AG04450 (cell line): ENCODE data around the gene NFIB. TPM values are rescaled to one million over a fixed set of nuclear protein-coding genes. Genes with fewer than 3 reads are reported as not detected.

ENCODE experiments used
- CTCF ChIA-PET: fragments of 300-600, 350-600 bp; formaldehyde crosslinking; extraction: SDS; loops from one replicate; lab custom pipeline; 2022; ENCODE audit warnings: antibody characterized with exemption, inconsistent platforms; lab: Charles Lee
- POLR2A ChIA-PET: fragments of 350-600 bp; formaldehyde crosslinking; extraction: SDS; loops from one replicate; lab custom pipeline; 2021; ENCODE audit warnings: antibody characterized with exemption, inconsistent platforms; lab: Yijun Ruan, JAX
- DNase-seq: peaks from one replicate; pipeline ENCODE4 v3.0.0-alpha.2; 2011; ENCODE audit warnings: low read depth, low spot score
- H3K27ac ChIP-seq: one replicate; pipeline ENCODE4 v1.5.1; 2012; ENCODE audit warnings: low read depth, low read length, control low read depth
- H3K27me3 ChIP-seq: one replicate; pipeline ENCODE4 v1.6.0; 2012; ENCODE audit warnings: low read length; ENCODE audit not compliant: control insufficient read depth, insufficient read depth
- H3K4me3 ChIP-seq: 2 replicates; pipeline ENCODE4 v1.5.1; 2011; ENCODE audit warnings: mild to moderate bottlenecking, low read depth, low read length, control low read depth
- H3K9me3 ChIP-seq: 2 replicates; pipeline ENCODE4 v1.5.1; 2012; ENCODE audit warnings: low read length; ENCODE audit not compliant: control insufficient read depth, insufficient read depth
- CTCF ChIP-seq: IDR thresholded peaks from 2 replicates; pipeline ENCODE4 v1.5.1; 2011; ENCODE audit warnings: low read depth, low read length, control low read depth, inconsistent platforms
- polyA plus RNA-seq: library from polyadenylated mRNA; depleted of rRNA; stranded (reverse); fragments of >200 nt; gene quantifications from 2 replicates; pipeline ENCODE4 v1.2.3, GENCODE V29; 2011

The NFIB gene
- polyA plus RNA-seq, 1 experiment: 2.2 TPM

GRCh38 chr9:14263707-14264483 is 50.0 kb downstream of the NFIB start:
- CTCF ChIA-PET: no interaction called here
- no peak for DNase-seq
- H3K27ac ChIP-seq: no peak overlapping the region
- no peak for TF ChIP-seq CTCF
- H3K9me3 ChIP-seq: no peaks in the 10 kb centered on the region
- no peaks in the 10 kb centered on the region for H3K27me3 ChIP-seq
- H3K4me3 ChIP-seq: no peak overlapping the region
- POLR2A ChIA-PET: no interaction called here

GRCh38 chr9:14262827-14263226 is 51.1 kb downstream of the NFIB start:
- H3K4me3 ChIP-seq: no peak overlapping the region
- no peak for TF ChIP-seq CTCF
- no peaks in the 10 kb centered on the region for H3K9me3 ChIP-seq
- H3K27me3 ChIP-seq: no peaks in the 10 kb centered on the region
- ChIA-PET CTCF (no interaction called here), POLR2A (no interaction called here)
- no peak overlapping the region for H3K27ac ChIP-seq
- no peak for DNase-seq

GRCh38 chr9:14261616-14262015 is 52.3 kb downstream of the NFIB start:
- Histone ChIP-seq H3K9me3 (no peaks in the 10 kb centered on the region), H3K27ac (no peak overlapping the region), H3K27me3 (no peaks in the 10 kb centered on the region), H3K4me3 (no peak overlapping the region)
- CTCF ChIA-PET: no interaction called here
- POLR2A ChIA-PET: no interaction called here
- DNase-seq: no peak
- no peak for TF ChIP-seq CTCF

GRCh38 chr9:14260101-14260500 is 53.8 kb downstream of the NFIB start:
- Histone ChIP-seq H3K4me3 (no peak overlapping the region), H3K27me3 (no peaks in the 10 kb centered on the region), H3K27ac (no peak overlapping the region), H3K9me3 (no peaks in the 10 kb centered on the region)
- TF ChIP-seq CTCF: no peak
- CTCF ChIA-PET: interaction anchor here (0.6 kb wide), 1 partner anchor 157 kb away, joined by 3 read pairs; no protein-coding TSS in a partner anchor
- POLR2A ChIA-PET: interaction anchor here (0.6 to 1.3 kb wide), 2 partner anchors 14 to 594 kb away, joined by 3 read pairs; no protein-coding TSS in a partner anchor
- no peak for DNase-seq

GRCh38 chr9:14258660-14259239 is 55.2 kb downstream of the NFIB start:
- no peak for DNase-seq

More at GRCh38 chr9:14258660-14259239, 55.2 kb downstream of the NFIB start:
- H3K9me3 ChIP-seq: no peaks in the 10 kb centered on the region
- POLR2A ChIA-PET: interaction anchor here (1.3 kb wide), 1 partner anchor 13 kb away, joined by 3 read pairs; no protein-coding TSS in a partner anchor
- CTCF ChIA-PET: no interaction called here
- TF ChIP-seq CTCF: no peak
- no peaks in the 10 kb centered on the region for H3K27me3 ChIP-seq
- H3K4me3 ChIP-seq: no peak overlapping the region
- H3K27ac ChIP-seq: no peak overlapping the region
